ENCODE measurements around the gene RBMX2.
"Not testable (repeated sequence)": the region's sequence is repeated elsewhere in the genome, so short reads cannot be mapped to it uniquely, and the experiment has no call there.

Gene RBMX2

GRCh38 chrX:130401415-130402207 lies at the start of gene RBMX2:
Gene RBMX2, plus strand, starts transcription at chrX:130401987. Its CDS starts 46 bp downstream, at chrX:130402033.
- peak; percentile 76 for DNase-seq

DNA sequence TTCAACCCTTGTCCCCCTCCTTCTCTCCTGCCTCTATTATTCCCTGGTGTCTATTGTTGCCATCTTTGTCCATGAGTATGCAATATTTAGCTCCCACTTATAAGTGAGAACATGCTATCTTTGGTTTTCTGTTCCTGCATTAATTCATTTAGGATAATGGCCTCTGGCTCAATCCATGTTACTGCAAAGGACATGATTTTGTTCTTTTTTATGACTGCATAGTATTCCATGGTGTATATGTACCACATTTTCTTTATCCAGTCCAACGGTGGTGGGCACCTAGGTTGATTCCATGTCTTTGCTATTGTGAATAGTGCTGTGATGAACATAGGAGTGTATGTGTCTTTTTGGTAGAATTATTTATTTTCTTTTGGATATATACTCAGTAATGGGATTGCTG lies 49.7 kb upstream of the RBMX2 start:
- not testable (repeated sequence) for DNase-seq

DNA sequence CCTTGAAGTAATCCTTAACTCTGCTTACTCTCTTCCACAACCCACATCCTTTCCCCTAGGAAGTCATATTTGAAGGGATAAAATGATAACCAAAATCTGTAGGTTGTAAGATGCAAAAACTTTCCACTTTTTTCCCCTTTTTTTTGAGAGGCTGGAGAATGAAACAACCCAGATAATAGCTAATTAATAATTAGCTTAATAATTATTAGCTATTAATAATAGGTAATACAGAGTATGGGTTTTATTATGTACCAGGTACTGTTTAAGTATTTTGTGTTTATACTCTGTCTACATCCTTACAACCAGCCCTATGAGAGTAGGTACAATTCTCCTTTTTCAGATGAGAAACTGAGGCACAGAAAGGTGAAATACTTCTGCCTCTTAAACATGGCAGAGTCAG lies 25.7 kb upstream of the RBMX2 start:
- no peak for DNase-seq

DNA sequence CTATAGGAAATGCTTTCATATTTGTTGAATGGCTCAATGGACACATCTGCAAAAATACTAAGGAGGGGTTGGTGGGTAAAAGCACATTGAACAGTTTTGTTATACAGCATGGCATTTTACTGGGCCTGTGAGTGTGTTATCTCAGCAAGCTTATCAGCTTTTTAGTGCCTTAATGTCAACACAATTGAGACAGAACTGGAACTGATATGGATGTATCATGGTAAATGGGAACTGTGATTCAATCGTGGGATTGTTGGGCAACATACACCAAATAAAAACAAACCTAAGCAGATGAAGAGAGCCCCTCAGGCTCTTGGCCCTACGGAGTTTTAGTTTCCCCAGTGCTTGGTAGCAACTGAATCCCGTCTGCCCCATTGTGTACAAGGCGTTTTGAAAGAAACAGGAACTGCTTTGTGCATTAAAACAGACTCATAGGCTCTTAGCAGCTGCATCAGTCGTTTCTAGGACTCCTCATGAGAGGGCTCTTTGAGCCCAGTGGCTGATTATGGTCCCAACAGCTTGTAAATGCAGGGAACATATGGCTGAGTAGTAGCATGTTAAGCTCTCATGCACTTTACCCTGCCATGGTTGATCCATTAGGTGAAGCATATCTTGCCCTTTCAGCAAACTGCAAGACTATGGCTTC lies 23.6 kb upstream of the RBMX2 start:
- peak; percentile 32 for DNase-seq

DNA sequence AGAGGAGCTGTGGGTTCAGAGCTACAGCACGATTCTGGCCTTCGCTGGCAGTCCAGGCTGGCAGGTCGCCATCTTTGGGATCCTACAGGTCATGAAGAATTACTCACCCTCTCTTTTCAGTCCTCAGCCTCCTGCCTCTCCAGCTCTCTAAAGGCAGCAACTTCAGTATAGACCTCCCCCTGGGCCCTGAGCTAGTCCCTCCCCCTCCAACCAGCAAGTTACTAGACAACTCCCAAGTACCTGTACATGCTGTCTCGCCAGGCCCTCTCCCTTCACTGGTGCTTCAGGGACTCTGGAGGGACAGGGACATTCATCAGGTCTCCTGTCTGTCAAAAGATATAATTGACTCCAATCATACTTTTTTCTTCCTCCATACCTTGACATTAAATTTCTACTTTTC lies 16.3 kb upstream of the RBMX2 start, which contains the start of gene GPR119:
Gene GPR119, minus strand, starts transcription at position 155 of the 400 bp plus-strand sequence. CDS start 227 bp downstream, outside the sequence.
- DNase-seq = no peak

DNA sequence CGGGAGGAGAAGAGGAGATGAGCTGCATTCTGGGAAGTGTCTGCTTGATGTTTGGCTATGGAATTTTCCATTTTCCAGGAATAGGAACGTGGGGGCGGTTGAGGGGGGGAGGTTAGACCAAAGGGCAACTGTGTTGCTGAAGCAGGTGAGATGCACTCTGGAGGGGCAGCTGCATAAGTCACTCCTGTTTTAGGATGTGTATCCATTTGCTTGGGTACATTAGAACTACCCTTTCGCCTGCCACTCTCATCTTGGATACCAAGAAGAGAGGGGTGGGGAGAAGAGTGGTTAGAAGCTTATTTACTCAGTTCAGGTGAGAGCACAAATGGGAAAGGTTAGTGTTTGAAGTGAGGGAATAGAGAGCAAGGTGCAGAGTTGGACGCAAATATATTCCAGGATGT lies 15.4 kb upstream of the RBMX2 start:
- DNase-seq = no peak

DNA sequence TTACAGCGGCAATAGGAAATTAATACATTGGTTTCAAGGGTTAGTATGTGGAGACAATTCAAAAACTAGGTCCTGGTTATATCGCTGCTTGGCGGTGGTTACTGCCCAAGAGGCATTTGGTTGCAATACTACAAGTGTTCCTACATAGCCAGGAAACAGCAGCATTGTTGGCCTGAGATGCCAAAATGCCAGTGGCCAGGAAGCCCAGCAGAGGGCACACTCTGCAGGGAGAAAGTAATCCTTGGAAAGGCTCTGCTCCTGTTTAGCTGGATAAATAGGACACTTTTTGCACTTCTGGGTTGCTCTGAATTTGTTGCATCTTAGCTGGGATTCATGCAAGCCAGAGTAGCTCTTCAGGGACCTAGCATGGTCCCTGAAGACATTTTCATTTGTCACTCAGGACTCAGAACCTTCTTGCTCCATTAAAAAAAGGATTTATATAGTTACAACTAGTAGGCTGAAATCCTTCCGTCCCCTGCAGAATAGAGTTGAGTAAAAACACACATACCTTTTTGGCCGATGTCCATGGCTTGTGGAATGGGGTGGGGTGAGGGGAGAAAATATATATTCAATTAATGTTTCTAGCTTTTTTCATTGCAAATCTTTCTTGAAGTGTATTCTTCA lies 8.2 kb upstream of the RBMX2 start:
- peak; percentile 33 for DNase-seq

GRCh38 chrX:130395341-130395740 lies 6.4 kb upstream of the RBMX2 start:
- no peak for DNase-seq

GRCh38 chrX:130402208-130402684 lies 459 bp downstream of the RBMX2 start:
- no peak for DNase-seq

GRCh38 chrX:130413415-130413814 lies 11.6 kb downstream of the RBMX2 start:
- DNase-seq = no peak

DNA sequence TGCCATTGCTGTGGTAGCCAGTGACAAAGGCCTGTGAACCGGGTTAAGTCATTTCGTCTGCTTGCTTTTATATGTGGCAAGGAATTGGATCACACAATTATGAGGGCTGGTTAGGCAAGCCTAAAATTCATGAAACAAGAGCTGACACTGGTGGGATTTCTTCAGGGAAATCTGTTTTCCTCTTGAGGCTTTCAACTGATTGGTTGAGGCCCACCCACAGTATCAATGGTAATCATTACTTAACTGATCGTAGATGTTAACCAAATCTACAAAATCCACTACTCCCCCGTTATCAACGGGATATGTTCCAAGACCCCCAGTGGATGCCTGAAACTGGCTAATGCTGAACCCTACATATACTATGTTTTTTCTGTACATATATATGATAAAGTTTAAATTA lies 13.0 kb downstream of the RBMX2 start:
- no peak for DNase-seq

DNA sequence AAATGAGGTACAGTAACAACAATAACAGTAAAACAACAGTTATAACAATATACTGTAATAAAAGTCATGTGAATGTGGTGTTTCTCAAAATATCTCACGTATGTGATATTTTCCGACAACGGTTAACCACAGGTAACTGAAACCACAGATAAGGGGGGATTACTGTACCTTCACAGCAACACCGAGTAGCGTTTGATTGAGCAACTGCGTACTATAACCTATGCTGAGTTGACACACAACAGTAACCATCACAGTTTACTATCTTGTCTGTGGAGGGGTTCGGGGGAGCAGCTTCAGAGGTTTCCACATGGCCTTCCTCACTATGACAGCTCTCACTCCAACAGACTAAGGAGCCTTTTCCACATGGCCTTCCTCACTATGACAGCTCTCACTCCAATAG lies 13.4 kb downstream of the RBMX2 start:
- no peak for DNase-seq

- DNase-seq = no peak
Observed at GRCh38 chrX:130416785-130417184, 15.0 kb downstream of the RBMX2 start.

DNA sequence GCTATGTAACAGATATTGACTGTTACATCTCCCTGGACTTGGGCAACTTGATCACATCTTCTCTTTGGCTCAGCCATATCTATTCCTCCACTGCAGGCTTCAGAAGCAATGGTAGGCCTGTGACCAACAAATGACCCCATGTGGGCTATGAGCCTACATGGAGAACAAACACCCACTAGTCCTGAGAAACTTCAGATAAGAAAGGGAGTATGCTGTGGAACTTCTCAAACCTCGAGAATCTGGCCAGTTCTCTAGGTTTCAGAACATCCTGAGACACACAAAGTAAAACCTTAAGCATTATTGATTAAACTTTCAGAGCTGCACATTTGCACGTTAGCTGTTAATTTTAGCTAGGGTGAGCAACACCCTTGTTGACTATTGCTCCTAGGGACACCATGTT lies 16.3 kb downstream of the RBMX2 start:
- no peak for DNase-seq

- no peak for DNase-seq
Observed at GRCh38 chrX:130418740-130419139, 17.0 kb downstream of the RBMX2 start.

- DNase-seq = no peak
Observed at GRCh38 chrX:130419263-130419662, 17.5 kb downstream of the RBMX2 start.

DNA sequence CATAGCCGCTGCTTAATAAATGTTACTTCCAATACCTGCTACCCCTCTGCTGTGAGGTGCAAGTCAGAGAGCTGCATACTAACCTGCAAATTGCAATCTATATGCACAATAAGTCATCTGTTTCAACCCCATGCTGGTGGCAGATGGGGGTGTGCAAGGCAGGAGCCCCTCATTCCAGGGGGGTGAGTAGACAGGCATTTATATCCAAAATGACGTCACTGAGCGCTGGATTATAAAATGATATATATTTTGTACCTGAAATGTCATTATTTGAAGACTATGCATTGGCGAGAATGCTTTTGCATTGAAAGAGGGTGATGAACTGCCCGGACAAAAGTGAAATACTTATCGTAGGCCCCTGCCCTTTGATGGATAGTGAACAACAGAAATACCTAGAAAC lies 24.7 kb downstream of the RBMX2 start:
- DNase-seq = no peak

- DNase-seq = not testable (repeated sequence)
Observed at GRCh38 chrX:130429236-130429635, 27.4 kb downstream of the RBMX2 start.

DNA sequence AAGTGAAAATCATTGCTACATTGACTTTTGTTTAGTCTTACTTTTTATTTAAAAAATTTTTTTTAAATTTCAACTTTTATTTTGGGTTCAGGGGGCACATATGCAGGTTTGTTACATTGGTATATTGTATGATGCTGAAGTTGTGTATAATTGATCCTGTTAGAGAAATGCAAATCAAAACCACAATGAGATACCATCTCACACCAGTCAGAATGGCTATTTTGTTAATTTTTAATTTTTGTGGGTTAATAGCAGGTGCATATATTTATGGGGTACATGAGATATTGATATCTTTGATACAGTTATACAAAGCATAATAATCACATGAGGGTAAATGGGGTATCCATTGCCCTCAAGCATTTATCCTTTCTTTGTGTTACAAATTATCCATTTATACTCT lies 34.1 kb downstream of the RBMX2 start:
- DNase-seq = no peak

- DNase-seq = not testable (repeated sequence)
Observed at GRCh38 chrX:130437996-130438395, 36.2 kb downstream of the RBMX2 start.

GRCh38 chrX:130443875-130444274 lies 42.1 kb downstream of the RBMX2 start:
- DNase-seq = no peak

- DNase-seq = no peak
Observed at GRCh38 chrX:130444641-130445336, 43.0 kb downstream of the RBMX2 start.

DNA sequence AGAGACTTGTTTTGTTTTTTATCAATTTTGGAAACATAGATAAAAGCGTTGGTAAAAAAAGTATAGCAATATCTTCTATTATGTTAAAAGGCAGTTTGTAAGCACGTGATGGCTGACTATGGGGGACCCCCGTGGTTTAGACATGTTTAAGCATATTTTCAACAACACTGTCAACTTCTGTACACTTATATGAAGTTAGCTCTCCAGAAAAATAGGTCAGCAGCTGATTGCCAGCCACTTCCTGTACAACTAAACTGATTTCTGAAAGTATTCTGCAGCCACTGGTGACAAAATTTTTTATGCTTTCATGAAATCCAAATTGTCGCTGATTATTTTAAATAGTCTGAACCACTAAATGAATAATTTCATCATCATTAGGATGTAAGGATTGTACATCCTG lies 45.2 kb downstream of the RBMX2 start:
- no peak for DNase-seq

Data from NCI-H1436 (cell line).